LNCAP (cell line): ENCODE data around the gene CACNA1H.
"Not testable (repeated sequence)": the region's sequence is repeated elsewhere in the genome, so short reads cannot be mapped to it uniquely, and the experiment has no call there.

Source experiments
- CTCF ChIP-seq: fragments of 450-650 bp; IDR thresholded peaks from 2 replicates; pipeline ENCODE4 v1.5.1; 2017; ENCODE audit warnings: mild to moderate bottlenecking

CACNA1H gene

GRCh38 chr16:1223355-1224214 lies 70.7 kb downstream of the CACNA1H start:
- TF ChIP-seq CTCF = no peak

- TF ChIP-seq CTCF = no peak
These were observed 71.7 kb downstream of the CACNA1H start for GRCh38 chr16:1224558-1224957.

GRCh38 chr16:1225051-1225451 lies 72.1 kb downstream of the CACNA1H start, which contains the start of gene TPSG1:
TSS of gene TPSG1 (minus strand) at chr16:1225268. CDS start at chr16:1225252, 16 bp downstream.
- TF ChIP-seq CTCF = no peak

- not testable (repeated sequence) for TF ChIP-seq CTCF
These were observed 77.2 kb downstream of the CACNA1H start, which contains the start of gene TPSB2 for GRCh38 chr16:1230084-1230470. TSS of gene TPSB2 (minus strand) at chr16:1230184. CDS start at chr16:1229951, 233 bp downstream.

- TF ChIP-seq CTCF = no peak
These were observed 85.1 kb downstream of the CACNA1H start for GRCh38 chr16:1237990-1238389.

- not testable (repeated sequence) for TF ChIP-seq CTCF
These were observed 87.5 kb downstream of the CACNA1H start, which contains the start of gene TPSAB1 for GRCh38 chr16:1240436-1240835. TSS of gene TPSAB1 (plus strand) at chr16:1240705. CDS start at chr16:1240939, 234 bp downstream.

GRCh38 chr16:1244881-1245280 lies 92.0 kb downstream of the CACNA1H start:
- TF ChIP-seq CTCF = no peak
